NCI-H226 (cell line): ENCODE data around the gene RBM42.
A peak's percentile ranks its signal among the peaks of the same experiment; 100 is the strongest.

ENCODE experiments used
- DNase-seq: peaks from one replicate; pipeline ENCODE4 v3.0.0-alpha.2; 2015

The RBM42 gene

GRCh38 chr19:35656700-35657099, 27.9 kb downstream of the RBM42 start:
- DNase-seq: no peak

GRCh38 chr19:35657904-35658700, 29.3 kb downstream of the RBM42 start:
- DNase-seq: no peak

GRCh38 chr19:35661995-35662340, 33.1 kb downstream of the RBM42 start:
- DNase-seq: no peak

GRCh38 chr19:35663981-35664380, 35.1 kb downstream of the RBM42 start:
- DNase-seq: no peak

GRCh38 chr19:35665157-35665556, 36.3 kb downstream of the RBM42 start:
- no peak for DNase-seq

- no peak for DNase-seq
These were observed 36.8 kb downstream of the RBM42 start for GRCh38 chr19:35665604-35666003.

GRCh38 chr19:35666251-35666913, 37.5 kb downstream of the RBM42 start, which contains the start of gene UPK1A:
TSS of gene UPK1A (plus strand) at chr19:35666517. CDS start at chr19:35666813, 296 bp downstream.
- DNase-seq: no peak

GRCh38 chr19:35669566-35669965, 40.7 kb downstream of the RBM42 start:
- DNase-seq: no peak

- DNase-seq: no peak
These were observed 41.1 kb downstream of the RBM42 start for GRCh38 chr19:35669974-35670373.

- DNase-seq: no peak
These were observed 41.9 kb downstream of the RBM42 start for GRCh38 chr19:35670686-35671085.

- DNase-seq: peak; percentile 50
These were observed 43.0 kb downstream of the RBM42 start for GRCh38 chr19:35671818-35672217.

- DNase-seq: peak; percentile 88
These were observed 44.4 kb downstream of the RBM42 start for GRCh38 chr19:35673121-35673804.

GRCh38 chr19:35675589-35676140, 46.8 kb downstream of the RBM42 start:
- no peak for DNase-seq
